A549 (cell line): ENCODE results near the gene HMGN1. TPM values are rescaled to one million over a fixed set of nuclear protein-coding genes. Genes with fewer than 3 reads are reported as not detected.
"Not testable (repeated sequence)": the region's sequence is repeated elsewhere in the genome, so short reads cannot be mapped to it uniquely, and the experiment has no call there.

ENCODE experiments used
- ATAC-seq, 2 experiments: fragments of 200-7000 bp in 1 of 2; fragments of >200 bp in 1 of 2; cut with Nextera tagmentation in 1 of 2; cut with Tn5 transposase in 1 of 2; 3 replicates each; pipeline versions ENCODE4 v1.8.0 to v1.9.1; 2018 to 2020; ENCODE audit warnings: mild to moderate bottlenecking in 1 of 2, moderate library complexity in 1 of 2
- CTCF ChIA-PET: fragments of 300-600 bp; sonication (Branson Sonifier 250); formaldehyde crosslinking; extraction: SDS; loops from one replicate; lab custom pipeline; 2021; ENCODE audit warnings: antibody characterized with exemption, inconsistent platforms; lab: Yijun Ruan, JAX
- POLR2A ChIA-PET: fragments of 350-600 bp; formaldehyde crosslinking; extraction: SDS; loops from one replicate; lab custom pipeline; 2021; ENCODE audit warnings: antibody characterized with exemption, inconsistent platforms; lab: Yijun Ruan, JAX
- DNase-seq, 2 experiments: peaks; one replicate each; pipeline versions ENCODE4 v3.0.0 to v3.0.0-alpha.2; 2011 to 2016; ENCODE audit warnings: low read depth in 1 of 2, low spot score in 1 of 2
- FAIRE-seq: peaks from 2 replicates; lab custom pipeline; 2011; peaks lifted over from hg19 to GRCh38; lab: Jason Lieb, UNC
- H3K27ac ChIP-seq, 2 experiments: fragments of >200 bp; sonication (Bioruptor Twin); formaldehyde crosslinking; 3 replicates each; pipeline ENCODE4 v1.5.1; 2016 to 2017
- H3K4me1 ChIP-seq: fragments of >200 bp; sonication (Bioruptor Twin); formaldehyde crosslinking; 3 replicates; pipeline ENCODE4 v1.6.1; 2016
- H3K4me2 ChIP-seq: fragments of >200 bp; sonication (Bioruptor Twin); formaldehyde crosslinking; 3 replicates; pipeline ENCODE4 v1.6.1; 2016
- H3K4me3 ChIP-seq: fragments of >200 bp; sonication (Bioruptor Twin); formaldehyde crosslinking; 3 replicates; pipeline ENCODE4 v1.5.1; 2016
- H3K9me3 ChIP-seq: fragments of >200 bp; sonication (Bioruptor Twin); formaldehyde crosslinking; 3 replicates; pipeline ENCODE4 v1.6.1; 2016
- CBX8 ChIP-seq: fragments of 200-600 bp; sonication (generic); IDR thresholded peaks from 2 replicates; pipeline ENCODE4 v1.6.1; 2016
- GATA3 ChIP-seq: IDR thresholded peaks from 2 replicates; pipeline ENCODE4 v1.6.1; 2012; ENCODE audit warnings: borderline replicate concordance
- HEYL ChIP-seq: fragments of 250-450 bp; sonication (Bioruptor Pico); IDR thresholded peaks from 2 replicates; pipeline ENCODE4 v1.8.0; 2021; ENCODE audit warnings: mild to moderate bottlenecking, moderate library complexity
- KDM1A ChIP-seq: fragments of 200-600 bp; sonication (generic); IDR thresholded peaks from 2 replicates; pipeline ENCODE4 v1.6.1; 2016; ENCODE audit warnings: low read depth, mild to moderate bottlenecking
- KDM5A ChIP-seq: fragments of 200-600 bp; sonication (generic); IDR thresholded peaks from 2 replicates; pipeline ENCODE4 v1.6.1; 2016; ENCODE audit warnings: antibody characterized with exemption, mild to moderate bottlenecking
- NPAS2 ChIP-seq: fragments of 250-450 bp; sonication (Bioruptor Pico); IDR thresholded peaks from 2 replicates; pipeline ENCODE4 v1.8.0; 2022; ENCODE audit warnings: mild to moderate bottlenecking, moderate library complexity, borderline replicate concordance
- NR3C1 ChIP-seq: fragments of >200 bp; sonication (Bioruptor Twin); formaldehyde crosslinking; IDR thresholded peaks from 3 replicates; pipeline ENCODE4 v1.6.1; 2017
- RAD21 ChIP-seq, 2 experiments: fragments of >200 bp in 1 of 2; sonication (Bioruptor Twin) in 1 of 2; formaldehyde crosslinking in 1 of 2; IDR thresholded peaks in 1 of 2; conservative IDR thresholded peaks in 1 of 2; 2 replicates in 1 of 2; 3 replicates in 1 of 2; pipeline ENCODE4 v1.6.1; 2012 to 2018; ENCODE audit warnings: inconsistent platforms in 1 of 2
- RCOR1 ChIP-seq: fragments of 150-350 bp; IDR thresholded peaks from 2 replicates; pipeline ENCODE4 v1.6.1; 2014; ENCODE audit warnings: antibody characterized with exemption, low read length, low read depth
- SMC3 ChIP-seq: fragments of >200 bp; sonication (Bioruptor Twin); formaldehyde crosslinking; IDR thresholded peaks from 3 replicates; pipeline ENCODE4 v1.6.1; 2018; ENCODE audit warnings: inconsistent platforms
- TP53 ChIP-seq: fragments of 250-450 bp; sonication (Bioruptor Pico); IDR thresholded peaks from 2 replicates; pipeline ENCODE4 v1.5.0; 2021; ENCODE audit warnings: mild to moderate bottlenecking, moderate library complexity
- ZSCAN20 ChIP-seq: fragments of 250-450 bp; sonication (Bioruptor Pico); IDR thresholded peaks from 2 replicates; pipeline ENCODE4 v1.8.0; 2022; ENCODE audit warnings: mild to moderate bottlenecking, moderate library complexity
- WGBS: methylation state at CpG from one replicate; pipeline ENCODE4 v1.1.6; 2017; ENCODE audit errors: missing lambda C conversion rate; 5-methylcytosine and 5-hydroxymethylcytosine counted together
- polyA plus RNA-seq, 4 experiments: library from polyadenylated mRNA; depleted of rRNA in 3 of 4; stranded (reverse); fragments of >200 nt; fragmentation: RNase III in 1 of 4; extraction: RNeasy Plus Mini Kit Qiagen cat#74134 plus additional on column Dnase treatment in 1 of 4; gene quantifications; 2 replicates in 3 of 4; 3 replicates in 1 of 4; pipeline ENCODE4 v1.2.3, GENCODE V29; 2011 to 2017
- TF ChIP-seq, protein P1 (sequence below): fragments of 250-450 bp; sonication (Bioruptor Pico); IDR thresholded peaks from 2 replicates; pipeline ENCODE4 v1.5.0; 2021; ENCODE audit warnings: mild to moderate bottlenecking, moderate library complexity, borderline replicate concordance
- TF ChIP-seq, protein P2 (sequence below): fragments of >200 bp; sonication (Bioruptor Twin); formaldehyde crosslinking; IDR thresholded peaks from 3 replicates; pipeline ENCODE4 v1.5.1; 2016
- TF ChIP-seq, protein P3 (sequence below): IDR thresholded peaks from 2 replicates; pipeline ENCODE4 v1.6.1; 2012

HMGN1 gene
- polyA plus RNA-seq, 2 of the 4 experiments (the other 2 are of a cell fraction), result 222 to 269 TPM

DNA sequence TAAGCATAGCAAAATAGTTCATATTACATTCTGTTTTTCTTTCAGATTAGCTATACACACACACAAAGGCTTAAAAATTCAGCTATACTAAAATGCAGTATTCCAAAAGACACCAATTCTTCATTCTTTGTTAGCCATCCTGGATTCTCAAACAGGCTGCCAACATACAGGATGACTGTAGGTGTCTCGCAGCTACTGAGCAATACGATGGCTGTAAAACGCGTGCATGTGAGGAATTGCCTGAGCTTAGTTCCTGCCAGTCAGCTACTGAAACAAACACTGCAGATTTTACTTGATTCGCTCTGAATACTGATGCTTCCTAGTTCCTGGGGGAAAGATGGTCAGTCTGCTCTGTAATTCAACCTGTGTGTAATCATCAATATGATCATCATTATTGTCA is 24.7 kb upstream of the HMGN1 start:
- Histone ChIP-seq H3K4me3 (no peak overlapping the region), H3K4me1 (no peaks in the 10 kb centered on the region), H3K9me3 (no peaks in the 10 kb centered on the region), H3K4me2 (peak overlapping the region; percentile 56), H3K27ac (peak overlapping the region in 1 of 2 experiments; percentile 28; a peak in 1 of 6 replicates)
- DNase-seq, result peak in 1 of 2 experiments; percentile 56
- WGBS, result 3% methylated on average over 5 of the region's 5 CpGs
- POLR2A ChIA-PET, result interaction anchor here (0.9 to 1.1 kb wide), 2 partner anchors 14 to 24 kb away, joined by 4 to 5 read pairs; no protein-coding TSS in a partner anchor
- no peak for FAIRE-seq
- TF ChIP-seq RAD21 (conservative IDR thresholded peaks at IDR 0.05 in 1 of 2, IDR thresholded peaks at IDR 0.05 in 1 of 2) (peak; percentile 19 to 39; a peak in 1 of 5 replicates), KDM1A (no peak)
- CTCF ChIA-PET, result interaction anchor here (0.7 to 1.6 kb wide), 11 partner anchors 10 to 69 kb away, joined by 3 to 8 read pairs (median 4); no protein-coding TSS in a partner anchor
- peak; percentile 93 to 95 for ATAC-seq

DNA sequence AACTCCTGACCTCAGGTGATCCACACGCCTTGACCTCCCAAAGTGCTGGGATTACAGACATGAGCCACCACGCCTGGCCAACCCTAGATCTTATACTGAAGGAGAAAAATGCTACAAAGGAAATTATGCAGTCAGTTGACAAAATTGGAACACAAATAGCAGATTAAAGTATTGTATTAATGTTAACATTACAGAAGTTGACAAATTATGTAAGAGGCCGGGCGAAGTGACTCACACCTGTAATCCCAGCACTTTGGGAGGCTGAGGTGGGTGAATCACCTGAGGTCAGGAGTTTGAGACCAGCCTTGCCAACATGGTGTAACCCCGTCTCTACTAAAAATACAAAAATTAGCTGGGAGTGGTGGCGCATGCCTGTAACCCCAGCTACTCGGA is 21.0 kb upstream of the HMGN1 start:
- FAIRE-seq, ATAC-seq: not testable (repeated sequence)
- POLR2A ChIA-PET, result interaction anchor here (0.6 kb wide), 1 partner anchor 38 kb away, joined by 3 read pairs; no protein-coding TSS in a partner anchor

DNA sequence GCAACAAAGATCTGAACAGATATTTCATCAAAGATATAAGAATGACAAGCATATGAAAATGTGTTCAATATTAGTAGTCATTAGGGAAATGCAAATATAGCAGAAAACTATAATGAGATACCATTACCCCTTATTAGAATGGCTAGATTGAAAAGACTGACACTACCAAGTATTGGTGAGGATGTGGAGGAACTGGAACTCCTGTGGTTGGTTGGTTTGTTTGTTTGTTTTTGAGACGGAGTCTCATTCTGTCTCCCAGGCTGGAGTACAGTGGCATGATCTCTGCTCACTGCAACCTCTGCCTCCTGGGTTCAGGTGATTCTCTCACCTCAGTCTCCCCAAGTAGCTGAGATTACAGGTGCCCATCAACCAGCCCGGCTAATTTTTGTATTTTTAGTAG is 18.9 kb upstream of the HMGN1 start:
- TF ChIP-seq RCOR1, result no peak
- TF ChIP-seq KDM5A, result no peak
- no peak for TF ChIP-seq CBX8
- TF ChIP-seq TP53 (CRISPR knock-in tag), result no peak
- TF ChIP-seq HEYL (CRISPR knock-in tag), result no peak
- TF ChIP-seq NPAS2 (CRISPR knock-in tag), result no peak
- TF ChIP-seq RAD21 (conservative IDR thresholded peaks at IDR 0.05 in 1 of 2, IDR thresholded peaks at IDR 0.05 in 1 of 2), result no peak
- no peak for TF ChIP-seq GATA3
- TF ChIP-seq, protein P1, sequence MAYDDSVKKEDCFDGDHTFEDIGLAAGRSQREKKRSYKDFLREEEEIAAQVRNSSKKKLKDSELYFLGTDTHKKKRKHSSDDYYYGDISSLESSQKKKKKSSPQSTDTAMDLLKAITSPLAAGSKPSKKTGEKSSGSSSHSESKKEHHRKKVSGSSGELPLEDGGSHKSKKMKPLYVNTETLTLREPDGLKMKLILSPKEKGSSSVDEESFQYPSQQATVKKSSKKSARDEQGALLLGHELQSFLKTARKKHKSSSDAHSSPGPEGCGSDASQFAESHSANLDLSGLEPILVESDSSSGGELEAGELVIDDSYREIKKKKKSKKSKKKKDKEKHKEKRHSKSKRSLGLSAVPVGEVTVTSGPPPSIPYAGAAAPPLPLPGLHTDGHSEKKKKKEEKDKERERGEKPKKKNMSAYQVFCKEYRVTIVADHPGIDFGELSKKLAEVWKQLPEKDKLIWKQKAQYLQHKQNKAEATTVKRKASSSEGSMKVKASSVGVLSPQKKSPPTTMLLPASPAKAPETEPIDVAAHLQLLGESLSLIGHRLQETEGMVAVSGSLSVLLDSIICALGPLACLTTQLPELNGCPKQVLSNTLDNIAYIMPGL (CRISPR knock-in tag), result no peak
- TF ChIP-seq ZSCAN20, result no peak
- TF ChIP-seq, protein P2, sequence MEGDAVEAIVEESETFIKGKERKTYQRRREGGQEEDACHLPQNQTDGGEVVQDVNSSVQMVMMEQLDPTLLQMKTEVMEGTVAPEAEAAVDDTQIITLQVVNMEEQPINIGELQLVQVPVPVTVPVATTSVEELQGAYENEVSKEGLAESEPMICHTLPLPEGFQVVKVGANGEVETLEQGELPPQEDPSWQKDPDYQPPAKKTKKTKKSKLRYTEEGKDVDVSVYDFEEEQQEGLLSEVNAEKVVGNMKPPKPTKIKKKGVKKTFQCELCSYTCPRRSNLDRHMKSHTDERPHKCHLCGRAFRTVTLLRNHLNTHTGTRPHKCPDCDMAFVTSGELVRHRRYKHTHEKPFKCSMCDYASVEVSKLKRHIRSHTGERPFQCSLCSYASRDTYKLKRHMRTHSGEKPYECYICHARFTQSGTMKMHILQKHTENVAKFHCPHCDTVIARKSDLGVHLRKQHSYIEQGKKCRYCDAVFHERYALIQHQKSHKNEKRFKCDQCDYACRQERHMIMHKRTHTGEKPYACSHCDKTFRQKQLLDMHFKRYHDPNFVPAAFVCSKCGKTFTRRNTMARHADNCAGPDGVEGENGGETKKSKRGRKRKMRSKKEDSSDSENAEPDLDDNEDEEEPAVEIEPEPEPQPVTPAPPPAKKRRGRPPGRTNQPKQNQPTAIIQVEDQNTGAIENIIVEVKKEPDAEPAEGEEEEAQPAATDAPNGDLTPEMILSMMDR, result no peak
- TF ChIP-seq, protein P3, sequence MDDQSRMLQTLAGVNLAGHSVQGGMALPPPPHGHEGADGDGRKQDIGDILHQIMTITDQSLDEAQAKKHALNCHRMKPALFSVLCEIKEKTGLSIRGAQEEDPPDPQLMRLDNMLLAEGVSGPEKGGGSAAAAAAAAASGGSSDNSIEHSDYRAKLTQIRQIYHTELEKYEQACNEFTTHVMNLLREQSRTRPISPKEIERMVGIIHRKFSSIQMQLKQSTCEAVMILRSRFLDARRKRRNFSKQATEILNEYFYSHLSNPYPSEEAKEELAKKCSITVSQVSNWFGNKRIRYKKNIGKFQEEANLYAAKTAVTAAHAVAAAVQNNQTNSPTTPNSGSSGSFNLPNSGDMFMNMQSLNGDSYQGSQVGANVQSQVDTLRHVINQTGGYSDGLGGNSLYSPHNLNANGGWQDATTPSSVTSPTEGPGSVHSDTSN, result no peak
- no peak for TF ChIP-seq SMC3
- no peak for TF ChIP-seq NR3C1
- WGBS, result 62% methylated on average over 2 of the region's 2 CpGs
- DNase-seq (no peak), ATAC-seq (no peak), FAIRE-seq (no peak)
- H3K9me3 ChIP-seq, result no peaks in the 10 kb centered on the region
- no peak overlapping the region for H3K4me3 ChIP-seq
- H3K4me1 ChIP-seq, result no peaks in the 10 kb centered on the region
- no peak overlapping the region for H3K27ac ChIP-seq
- ChIA-PET POLR2A (no interaction called here), CTCF (no interaction called here)
- no peak overlapping the region for H3K4me2 ChIP-seq

More for the DNA sequence above, 21.0 kb upstream of the HMGN1 start:
- CTCF ChIA-PET, result interaction anchor here (1.0 kb wide), 1 partner anchor 8 kb away, joined by 3 read pairs; no protein-coding TSS in a partner anchor
- 68% methylated on average over 7 of the region's 7 CpGs for WGBS
- not testable (repeated sequence) for DNase-seq, H3K4me2 ChIP-seq, H3K4me1 ChIP-seq, H3K4me3 ChIP-seq, H3K27ac ChIP-seq, H3K9me3 ChIP-seq
